ENCODE results near the gene POLR1C.
"Not testable (repeated sequence)": the region's sequence is repeated elsewhere in the genome, so short reads cannot be mapped to it uniquely, and the experiment has no call there.

The POLR1C gene

GRCh38 chr6:43496370-43497128 is 20.3 kb upstream of the POLR1C start:
- Histone ChIP-seq H3F3A (ENCODE audit: low read depth) (no peaks in the 10 kb centered on the region), H3K27me3 (ENCODE audit: insufficient read depth, low read length, poor library complexity, severe bottlenecking) (no peaks in the 10 kb centered on the region), H3K9me2 (replicated peaks; ENCODE audit: low read depth, low read length) (no peaks in the 10 kb centered on the region), H2AFZ (ENCODE audit: low read length) (no peak overlapping the region), H3K9ac (ENCODE audit: low read depth, low read length, poor library complexity, severe bottlenecking) (no peak overlapping the region), H3K9me3 (ENCODE audit: insufficient read depth, low read depth, low read length) (no peaks in the 10 kb centered on the region), H3K4me3 (ENCODE audit: low read length, poor library complexity, severe bottlenecking) (no peak overlapping the region), H3K36me3 (ENCODE audit: insufficient read depth, low read length) (peaks cover 31% of the 10 kb centered on the region; the same call in 1 of the 2 replicates), H4K20me1 (ENCODE audit: insufficient read depth, low read length, poor library complexity, severe bottlenecking) (no peaks in the 10 kb centered on the region), H3K79me2 (ENCODE audit: insufficient read depth, low read length) (no peaks in the 10 kb centered on the region), H3K4me1 (ENCODE audit: insufficient read depth, low read length, poor library complexity, severe bottlenecking) (peaks cover 9% of the 10 kb centered on the region), H3K4me2 (ENCODE audit: low read depth, low read length, poor library complexity, severe bottlenecking) (no peak overlapping the region)
- TF ChIP-seq CTCF (conservative IDR thresholded peaks at IDR 0.05; ENCODE audit: low read length) (peak; percentile 43), EZH2phosphoT487 (IDR thresholded peaks at IDR 0.05; ENCODE audit: borderline replicate concordance) (no peak)

- H3K9ac ChIP-seq (ENCODE audit: low read depth, low read length, poor library complexity, severe bottlenecking), result no peak overlapping the region
- no peak overlapping the region for H3K4me3 ChIP-seq (ENCODE audit: low read length, poor library complexity, severe bottlenecking)
- peaks cover 9% of the 10 kb centered on the region for H3K4me1 ChIP-seq (ENCODE audit: insufficient read depth, low read length, poor library complexity, severe bottlenecking)
- H3K9me3 ChIP-seq (ENCODE audit: insufficient read depth, low read depth, low read length), result no peaks in the 10 kb centered on the region
- no peak overlapping the region for H2AFZ ChIP-seq (ENCODE audit: low read length)
- no peaks in the 10 kb centered on the region for H4K20me1 ChIP-seq (ENCODE audit: insufficient read depth, low read length, poor library complexity, severe bottlenecking)
- H3K79me2 ChIP-seq (ENCODE audit: insufficient read depth, low read length), result no peaks in the 10 kb centered on the region
- H3K4me2 ChIP-seq (ENCODE audit: low read depth, low read length, poor library complexity, severe bottlenecking), result no peak overlapping the region
- peaks cover 36% of the 10 kb centered on the region; the same call in 1 of the 2 replicates for H3K36me3 ChIP-seq (ENCODE audit: insufficient read depth, low read length)
- no peaks in the 10 kb centered on the region for H3K9me2 ChIP-seq (replicated peaks; ENCODE audit: low read depth, low read length)
- no peaks in the 10 kb centered on the region for H3K27me3 ChIP-seq (ENCODE audit: insufficient read depth, low read length, poor library complexity, severe bottlenecking)
- TF ChIP-seq CTCF (conservative IDR thresholded peaks at IDR 0.05; ENCODE audit: low read length) (no peak), EZH2phosphoT487 (IDR thresholded peaks at IDR 0.05; ENCODE audit: borderline replicate concordance) (no peak)
- H3F3A ChIP-seq (ENCODE audit: low read depth), result no peaks in the 10 kb centered on the region
Observed at GRCh38 chr6:43497129-43497396, 19.8 kb upstream of the POLR1C start.

GRCh38 chr6:43497689-43498088 is 19.2 kb upstream of the POLR1C start:
- no peaks in the 10 kb centered on the region for H3K9me3 ChIP-seq (ENCODE audit: insufficient read depth, low read depth, low read length)
- TF ChIP-seq CTCF (conservative IDR thresholded peaks at IDR 0.05; ENCODE audit: low read length), result no peak
- TF ChIP-seq EZH2phosphoT487 (IDR thresholded peaks at IDR 0.05; ENCODE audit: borderline replicate concordance), result no peak
- H3K9ac ChIP-seq (ENCODE audit: low read depth, low read length, poor library complexity, severe bottlenecking), result no peak overlapping the region
- H4K20me1 ChIP-seq (ENCODE audit: insufficient read depth, low read length, poor library complexity, severe bottlenecking), result no peaks in the 10 kb centered on the region
- H3K36me3 ChIP-seq (ENCODE audit: insufficient read depth, low read length), result peaks cover 41% of the 10 kb centered on the region; the same call in 1 of the 2 replicates
- no peak overlapping the region for H3K4me2 ChIP-seq (ENCODE audit: low read depth, low read length, poor library complexity, severe bottlenecking)
- no peaks in the 10 kb centered on the region for H3F3A ChIP-seq (ENCODE audit: low read depth)
- H3K9me2 ChIP-seq (replicated peaks; ENCODE audit: low read depth, low read length), result no peaks in the 10 kb centered on the region
- H2AFZ ChIP-seq (ENCODE audit: low read length), result no peak overlapping the region
- peaks cover 9% of the 10 kb centered on the region for H3K4me1 ChIP-seq (ENCODE audit: insufficient read depth, low read length, poor library complexity, severe bottlenecking)
- H3K4me3 ChIP-seq (ENCODE audit: low read length, poor library complexity, severe bottlenecking), result no peak overlapping the region
- no peaks in the 10 kb centered on the region for H3K27me3 ChIP-seq (ENCODE audit: insufficient read depth, low read length, poor library complexity, severe bottlenecking)
- no peaks in the 10 kb centered on the region for H3K79me2 ChIP-seq (ENCODE audit: insufficient read depth, low read length)

GRCh38 chr6:43498291-43498690 is 18.6 kb upstream of the POLR1C start:
- H3F3A ChIP-seq (ENCODE audit: low read depth); H3K4me1 ChIP-seq (ENCODE audit: insufficient read depth, low read length, poor library complexity, severe bottlenecking); H3K27me3 ChIP-seq (ENCODE audit: insufficient read depth, low read length, poor library complexity, severe bottlenecking); H3K79me2 ChIP-seq (ENCODE audit: insufficient read depth, low read length); H3K9me2 ChIP-seq (replicated peaks; ENCODE audit: low read depth, low read length); H3K9ac ChIP-seq (ENCODE audit: low read depth, low read length, poor library complexity, severe bottlenecking); H3K4me2 ChIP-seq (ENCODE audit: low read depth, low read length, poor library complexity, severe bottlenecking); H3K9me3 ChIP-seq (ENCODE audit: insufficient read depth, low read depth, low read length); H4K20me1 ChIP-seq (ENCODE audit: insufficient read depth, low read length, poor library complexity, severe bottlenecking); H3K4me3 ChIP-seq (ENCODE audit: low read length, poor library complexity, severe bottlenecking); H2AFZ ChIP-seq (ENCODE audit: low read length): not testable (repeated sequence)
- peaks cover 46% of the 10 kb centered on the region; the same call in 1 of the 2 replicates for H3K36me3 ChIP-seq (ENCODE audit: insufficient read depth, low read length)
